Esophagus muscularis mucosa (tissue), 3 donors: ENCODE data around the gene MPL.

ENCODE experiments used
- POLR2AphosphoS5 ChIP-seq, 2 donors: sonication (generic); formaldehyde crosslinking; IDR thresholded peaks; one replicate each; pipeline ENCODE4 v1.6.1; 2017; ENCODE audit warnings: antibody characterized with exemption in 2 of 2
- TF ChIP-seq, protein P1 (sequence below), 3 experiments: fragments of 200-600 bp in 2 of 3; fragments of 450-650 bp in 1 of 3; sonication (generic) in 2 of 3; IDR thresholded peaks; one replicate each; pipeline ENCODE4 v1.5.1; 2017 to 2019; ENCODE audit warnings: antibody characterized with exemption in 3 of 3, mild to moderate bottlenecking in 2 of 3, moderate library complexity in 1 of 3

DNA sequence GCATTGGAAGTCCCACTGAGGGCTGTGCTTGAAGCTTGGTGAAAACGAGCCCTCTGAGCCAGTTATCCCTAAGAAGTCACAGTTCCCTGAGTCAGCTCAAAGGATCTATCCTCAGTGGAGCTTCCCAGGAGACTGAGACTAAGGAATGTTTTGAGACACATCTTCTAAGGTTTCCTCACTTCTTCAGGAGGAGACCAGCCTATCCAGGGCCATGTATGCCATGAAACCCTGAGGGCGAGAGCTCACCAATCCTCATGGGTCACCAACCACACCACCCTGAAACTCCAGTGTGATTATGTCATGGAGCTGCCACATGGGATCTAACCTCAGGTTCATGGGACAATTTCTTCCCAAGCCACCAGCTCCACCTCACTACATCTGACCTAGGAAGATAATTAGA, 44.4 kb upstream of the MPL start:
- TF ChIP-seq, protein P1, sequence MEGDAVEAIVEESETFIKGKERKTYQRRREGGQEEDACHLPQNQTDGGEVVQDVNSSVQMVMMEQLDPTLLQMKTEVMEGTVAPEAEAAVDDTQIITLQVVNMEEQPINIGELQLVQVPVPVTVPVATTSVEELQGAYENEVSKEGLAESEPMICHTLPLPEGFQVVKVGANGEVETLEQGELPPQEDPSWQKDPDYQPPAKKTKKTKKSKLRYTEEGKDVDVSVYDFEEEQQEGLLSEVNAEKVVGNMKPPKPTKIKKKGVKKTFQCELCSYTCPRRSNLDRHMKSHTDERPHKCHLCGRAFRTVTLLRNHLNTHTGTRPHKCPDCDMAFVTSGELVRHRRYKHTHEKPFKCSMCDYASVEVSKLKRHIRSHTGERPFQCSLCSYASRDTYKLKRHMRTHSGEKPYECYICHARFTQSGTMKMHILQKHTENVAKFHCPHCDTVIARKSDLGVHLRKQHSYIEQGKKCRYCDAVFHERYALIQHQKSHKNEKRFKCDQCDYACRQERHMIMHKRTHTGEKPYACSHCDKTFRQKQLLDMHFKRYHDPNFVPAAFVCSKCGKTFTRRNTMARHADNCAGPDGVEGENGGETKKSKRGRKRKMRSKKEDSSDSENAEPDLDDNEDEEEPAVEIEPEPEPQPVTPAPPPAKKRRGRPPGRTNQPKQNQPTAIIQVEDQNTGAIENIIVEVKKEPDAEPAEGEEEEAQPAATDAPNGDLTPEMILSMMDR (IDR thresholded peaks at IDR 0.05), result no peak
- TF ChIP-seq POLR2AphosphoS5 (IDR thresholded peaks at IDR 0.05), result no peak
